NK-92 (cell line): ENCODE measurements around the gene BARX2.
"Not testable (repeated sequence)": the region's sequence is repeated elsewhere in the genome, so short reads cannot be mapped to it uniquely, and the experiment has no call there.

Experiments
- DNase-seq: peaks from one replicate; lab custom pipeline; 2025; ENCODE audit not compliant: unreplicated experiment; lab: John Stamatoyannopoulos, UW

Gene BARX2

GRCh38 chr11:129375751-129376657, at the start of gene BARX2:
Gene BARX2 (plus strand): TSS chr11:129375848. CDS start chr11:129376036, 188 bp downstream.
- no peak for DNase-seq

GRCh38 chr11:129326921-129327320, 48.7 kb upstream of the BARX2 start:
- DNase-seq: no peak

- DNase-seq: not testable (repeated sequence)
These were observed 47.9 kb upstream of the BARX2 start for GRCh38 chr11:129327708-129328107.

DNA sequence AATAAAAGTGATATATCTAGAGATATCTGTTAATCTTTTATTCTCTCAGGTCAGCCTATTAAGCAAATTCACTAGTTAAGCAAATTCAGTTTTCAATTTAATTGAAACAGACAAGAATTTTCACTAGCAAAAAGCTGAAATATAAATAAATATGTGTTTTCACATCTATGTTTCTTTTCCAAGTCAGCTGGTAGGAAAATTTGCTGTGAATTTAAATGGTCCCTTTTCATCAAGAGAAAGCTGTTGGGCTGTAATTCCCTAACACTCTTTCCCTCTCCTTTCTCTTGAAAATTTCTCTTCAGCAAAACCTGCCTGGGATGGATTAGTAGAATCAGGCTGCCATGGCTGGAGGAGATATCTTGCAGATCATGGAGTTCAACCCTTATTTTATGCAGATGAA, 46.9 kb upstream of the BARX2 start:
- DNase-seq: no peak

GRCh38 chr11:129331217-129331616, 44.4 kb upstream of the BARX2 start:
- DNase-seq: no peak

- DNase-seq: no peak
These were observed 43.8 kb upstream of the BARX2 start for GRCh38 chr11:129331871-129332274.

GRCh38 chr11:129333873-129334272, 41.8 kb upstream of the BARX2 start:
- no peak for DNase-seq

GRCh38 chr11:129344301-129344940, 31.2 kb upstream of the BARX2 start:
- not testable (repeated sequence) for DNase-seq

GRCh38 chr11:129346916-129347315, 28.7 kb upstream of the BARX2 start:
- no peak for DNase-seq

GRCh38 chr11:129348813-129349212, 26.8 kb upstream of the BARX2 start:
- DNase-seq: no peak

GRCh38 chr11:129352676-129353075, 23.0 kb upstream of the BARX2 start:
- no peak for DNase-seq

DNA sequence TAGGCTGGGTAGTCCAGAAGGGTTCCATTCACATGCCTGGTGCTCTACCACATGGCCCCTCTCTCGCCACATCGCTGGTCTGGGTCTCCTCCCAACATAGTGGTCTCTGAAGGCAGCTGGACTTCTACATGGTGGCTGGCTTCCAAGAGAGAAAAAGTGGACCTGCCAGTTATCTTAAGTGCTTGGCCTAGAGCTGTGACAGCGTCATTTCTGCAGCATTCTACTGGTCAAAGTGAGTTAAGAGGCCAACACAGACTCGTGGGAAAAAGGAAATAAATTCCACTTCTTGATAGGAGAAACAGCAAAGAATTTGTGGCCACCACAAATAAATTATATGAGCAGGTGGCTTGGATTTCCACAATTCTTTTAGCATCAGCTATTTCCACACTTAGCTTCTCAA, 21.0 kb upstream of the BARX2 start:
- DNase-seq: no peak

GRCh38 chr11:129359748-129360147, 15.9 kb upstream of the BARX2 start:
- DNase-seq: no peak

DNA sequence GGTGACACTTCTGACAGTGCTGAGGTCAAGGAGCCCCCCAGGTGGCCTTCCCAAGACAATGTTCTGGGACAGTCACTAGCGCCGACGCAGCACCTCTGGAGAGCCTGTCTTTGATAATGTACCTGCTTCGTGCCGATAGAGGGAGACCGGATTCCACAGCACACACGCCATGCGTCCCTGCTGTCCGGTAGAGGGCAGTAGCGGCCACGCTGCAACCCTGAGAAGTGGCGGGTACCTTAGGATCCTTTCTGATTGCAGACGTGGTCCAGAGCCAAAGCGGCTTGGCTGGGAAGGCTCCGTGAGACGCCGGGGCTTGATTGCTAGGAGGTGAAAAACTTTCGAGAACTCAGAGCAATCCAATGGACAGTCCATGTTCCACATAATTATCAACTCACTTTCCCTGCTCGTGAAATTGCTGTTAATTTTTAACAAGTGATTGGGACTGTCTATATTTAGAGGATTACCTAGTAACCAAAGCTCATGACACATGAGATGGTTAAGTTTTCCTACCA, 11.4 kb upstream of the BARX2 start:
- no peak for DNase-seq

- DNase-seq: no peak
These were observed 9.8 kb upstream of the BARX2 start for GRCh38 chr11:129365816-129366215.

DNA sequence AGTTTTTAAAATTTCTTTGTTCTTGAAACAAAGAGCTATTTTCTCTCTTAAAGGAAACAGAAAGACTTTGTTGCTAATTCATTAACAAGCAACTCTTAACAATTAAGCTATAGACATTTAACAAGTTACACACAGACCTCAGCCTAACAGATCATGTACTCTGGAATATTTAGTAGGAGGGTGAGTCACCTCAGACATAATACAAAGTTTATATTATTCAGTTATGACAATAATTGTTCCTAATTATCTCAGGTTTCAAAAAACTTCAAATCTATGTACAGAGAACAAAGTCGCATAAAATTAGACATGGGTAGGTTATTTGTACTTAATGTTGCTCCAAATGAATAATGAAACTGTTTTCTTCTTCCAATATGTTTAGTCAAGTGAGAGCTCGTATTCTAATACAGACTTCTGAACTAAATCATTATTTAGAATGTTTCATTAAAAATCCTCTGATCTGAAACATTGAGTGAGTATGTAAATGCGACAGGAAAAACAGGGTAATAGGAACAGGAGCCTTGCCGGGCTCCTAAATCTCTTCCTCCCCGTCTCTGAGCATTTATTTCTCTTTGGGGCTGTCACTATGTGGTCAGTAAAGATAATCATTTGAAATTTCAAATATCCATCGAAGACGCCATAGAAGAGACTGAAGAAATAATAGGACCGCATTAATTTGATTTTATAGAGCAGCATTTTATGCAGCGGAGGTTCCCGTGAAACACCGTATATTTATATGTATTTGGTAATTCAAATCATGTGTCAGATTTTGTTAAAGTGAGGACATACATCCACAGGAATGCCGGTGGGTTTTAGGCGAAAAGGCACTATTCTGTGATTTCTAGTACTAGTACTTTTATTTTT, 8.7 kb upstream of the BARX2 start:
- no peak for DNase-seq

- DNase-seq: no peak
These were observed 6.6 kb upstream of the BARX2 start for GRCh38 chr11:129368889-129369672.

GRCh38 chr11:129370715-129371114, 4.9 kb upstream of the BARX2 start:
- DNase-seq: no peak

GRCh38 chr11:129372609-129373488, 2.8 kb upstream of the BARX2 start:
- no peak for DNase-seq
